ENCODE results near the gene APOC1.
"Not testable (repeated sequence)": the region's sequence is repeated elsewhere in the genome, so short reads cannot be mapped to it uniquely, and the experiment has no call there.

Gene APOC1

GRCh38 chr19:44914433-44915206 is at the start of gene APOC1:
TSS of gene APOC1 (plus strand) at chr19:44914608. CDS start at chr19:44914892, 284 bp downstream.
- peak; percentile 72 for DNase-seq

- DNase-seq = no peak
These were observed 49.1 kb upstream of the APOC1 start for GRCh38 chr19:44865196-44865767.

- DNase-seq = no peak
These were observed 47.7 kb upstream of the APOC1 start for GRCh38 chr19:44866664-44867063.

- no peak for DNase-seq
These were observed 46.8 kb upstream of the APOC1 start for GRCh38 chr19:44867578-44867977.

- DNase-seq = no peak
These were observed 44.5 kb upstream of the APOC1 start for GRCh38 chr19:44869733-44870470.

- DNase-seq = no peak
These were observed 42.6 kb upstream of the APOC1 start for GRCh38 chr19:44871809-44872208.

- no peak for DNase-seq
These were observed 41.7 kb upstream of the APOC1 start for GRCh38 chr19:44872661-44873060.

GRCh38 chr19:44874317-44874716 is 40.1 kb upstream of the APOC1 start:
- DNase-seq = no peak

- no peak for DNase-seq
These were observed 38.5 kb upstream of the APOC1 start for GRCh38 chr19:44875666-44876451.

GRCh38 chr19:44876930-44877535 is 37.4 kb upstream of the APOC1 start:
- no peak for DNase-seq

GRCh38 chr19:44878120-44878865 is 36.1 kb upstream of the APOC1 start:
- DNase-seq = no peak

- no peak for DNase-seq
These were observed 34.9 kb upstream of the APOC1 start for GRCh38 chr19:44879309-44880065.

GRCh38 chr19:44882063-44882462 is 32.3 kb upstream of the APOC1 start:
- DNase-seq = no peak

GRCh38 chr19:44882619-44883397 is 31.6 kb upstream of the APOC1 start:
- DNase-seq = not testable (repeated sequence)

GRCh38 chr19:44883922-44884321 is 30.5 kb upstream of the APOC1 start:
- no peak for DNase-seq

- DNase-seq = no peak
These were observed 29.8 kb upstream of the APOC1 start for GRCh38 chr19:44884566-44884965.

- no peak for DNase-seq
These were observed 28.3 kb upstream of the APOC1 start for GRCh38 chr19:44886141-44886540.

- DNase-seq = no peak
These were observed 26.8 kb upstream of the APOC1 start for GRCh38 chr19:44887648-44888047.

- not testable (repeated sequence) for DNase-seq
These were observed 26.1 kb upstream of the APOC1 start for GRCh38 chr19:44888335-44888734.

- no peak for DNase-seq
These were observed 24.5 kb upstream of the APOC1 start for GRCh38 chr19:44889830-44890365.
